ENCODE results near the gene CDC42BPA. TPM values are rescaled to one million over a fixed set of nuclear protein-coding genes. Genes with fewer than 3 reads are reported as not detected.

The CDC42BPA gene
- total RNA-seq, 4 donors from 2014 or later: 49.0 to 102 (median 54.2) TPM

GRCh38 chr1:226945106-226945857 is 373.0 kb downstream of the CDC42BPA start:
- H3K27me3 ChIP-seq: no peaks in the 10 kb centered on the region
- peak; percentile 18 to 44 (median 34) for TF ChIP-seq POLR2AphosphoS5 (IDR thresholded peaks at IDR 0.05)
- no peak for TF ChIP-seq POLR2A (IDR thresholded peaks at IDR 0.05)
- peaks cover 55 to 70% (median 68%) of the 10 kb centered on the region in 4 donors for H3K4me1 ChIP-seq
- no peaks in the 10 kb centered on the region for H3K36me3 ChIP-seq
- peak; percentile 84 for DNase-seq
- H3K27ac ChIP-seq: peak overlapping the region; percentile 82 to 86 (median 85)
- in situ Hi-C loops (cut with MboI; ENCODE audit: low pct_ligation_motif_present in 1 of 4, low pct_unique_long_range_greater_than_20kb in 1 of 4, low sequenced_read_pairs in 3 of 4) (no loop called here), intact Hi-C loops (cut with DNase I; ENCODE audit: low total_unique reads) (no loop called here)
- 45% methylated on average over 19 of the region's 19 CpGs; no CpG with 5 or more reads in 1 of the 2 donors for WGBS, 2 donors (ENCODE audit: low coverage in 1 of 2)
- peak overlapping the region in 1 of 4 donors; percentile 4 for H3K4me3 ChIP-seq
- H3K9me3 ChIP-seq: no peaks in the 10 kb centered on the region

- WGBS, 2 donors (ENCODE audit: low coverage in 1 of 2): 62 to 74% methylated on average over 2 of the region's 2 CpGs
- intact Hi-C loops (cut with DNase I; ENCODE audit: low total_unique reads): no loop called here
Measured at GRCh38 chr1:226943927-226944326, 374.4 kb downstream of the CDC42BPA start.

GRCh38 chr1:226943156-226943555 is 375.1 kb downstream of the CDC42BPA start:
- 29 to 66% methylated on average over 3 to 5 of the region's 5 CpGs for WGBS, 2 donors (ENCODE audit: low coverage in 1 of 2)
- peaks cover 57 to 85% (median 76%) of the 10 kb centered on the region in 4 donors for H3K4me1 ChIP-seq
- intact Hi-C loops (cut with DNase I; ENCODE audit: low total_unique reads): no loop called here
- TF ChIP-seq POLR2A (IDR thresholded peaks at IDR 0.05): no peak
- TF ChIP-seq CTCF (IDR thresholded peaks at IDR 0.05): no peak
- no peak for TF ChIP-seq POLR2AphosphoS5 (IDR thresholded peaks at IDR 0.05)
- no peak for TF ChIP-seq EP300 (IDR thresholded peaks at IDR 0.05; ENCODE audit: low read depth)
- H3K27me3 ChIP-seq: no peaks in the 10 kb centered on the region
- DNase-seq: no peak
- H3K36me3 ChIP-seq: no peaks in the 10 kb centered on the region
- no peaks in the 10 kb centered on the region for H3K9me3 ChIP-seq
- no peak overlapping the region for H3K4me3 ChIP-seq
- in situ Hi-C loops (cut with MboI; ENCODE audit: low pct_ligation_motif_present in 1 of 4, low pct_unique_long_range_greater_than_20kb in 1 of 4, low sequenced_read_pairs in 3 of 4): no loop called here
- peak overlapping the region in 2 of 4 donors; percentile 18 to 86 for H3K27ac ChIP-seq

More at GRCh38 chr1:226943927-226944326, 374.4 kb downstream of the CDC42BPA start:
- Histone ChIP-seq H3K4me1 (peaks cover 55 to 78% (median 68%) of the 10 kb centered on the region in 4 donors), H3K27ac (peak overlapping the region; percentile 82 to 86 (median 85)), H3K4me3 (no peak overlapping the region), H3K27me3 (no peaks in the 10 kb centered on the region), H3K9me3 (no peaks in the 10 kb centered on the region), H3K36me3 (no peaks in the 10 kb centered on the region)
- DNase-seq: no peak
- in situ Hi-C loops (cut with MboI; ENCODE audit: low pct_ligation_motif_present in 1 of 4, low pct_unique_long_range_greater_than_20kb in 1 of 4, low sequenced_read_pairs in 3 of 4): no loop called here
- TF ChIP-seq EP300 (IDR thresholded peaks at IDR 0.05; ENCODE audit: low read depth) (no peak), CTCF (IDR thresholded peaks at IDR 0.05) (no peak), POLR2AphosphoS5 (IDR thresholded peaks at IDR 0.05) (no peak), POLR2A (IDR thresholded peaks at IDR 0.05) (no peak)

- DNase-seq: no peak
- no peak for TF ChIP-seq POLR2AphosphoS5 (IDR thresholded peaks at IDR 0.05)
- Histone ChIP-seq H3K27ac (peak overlapping the region in 2 of 4 donors; percentile 18 to 86), H3K4me1 (peaks cover 57 to 85% (median 79%) of the 10 kb centered on the region in 4 donors), H3K36me3 (no peaks in the 10 kb centered on the region), H3K4me3 (no peak overlapping the region), H3K9me3 (no peaks in the 10 kb centered on the region), H3K27me3 (no peaks in the 10 kb centered on the region)
- intact Hi-C loops (cut with DNase I; ENCODE audit: low total_unique reads) (no loop called here), in situ Hi-C loops (cut with MboI; ENCODE audit: low pct_ligation_motif_present in 1 of 4, low pct_unique_long_range_greater_than_20kb in 1 of 4, low sequenced_read_pairs in 3 of 4) (no loop called here)
- WGBS, 2 donors (ENCODE audit: low coverage in 1 of 2): 57 to 73% methylated on average over 2 to 3 of the region's 3 CpGs
Measured at GRCh38 chr1:226942392-226942791, 375.9 kb downstream of the CDC42BPA start.

- H3K36me3 ChIP-seq: no peaks in the 10 kb centered on the region
- DNase-seq: no peak
- peak overlapping the region; percentile 59 to 95 (median 77) for H3K4me3 ChIP-seq
- no peak for TF ChIP-seq CTCF (IDR thresholded peaks at IDR 0.05)
- in situ Hi-C loops (cut with MboI; ENCODE audit: low pct_ligation_motif_present in 1 of 4, low pct_unique_long_range_greater_than_20kb in 1 of 4, low sequenced_read_pairs in 3 of 4): no loop called here
- peaks cover 45 to 69% (median 62%) of the 10 kb centered on the region in 4 donors for H3K4me1 ChIP-seq
- 29% methylated on average over 6 of the region's 6 CpGs; no CpG with 5 or more reads in 1 of the 2 donors for WGBS, 2 donors (ENCODE audit: low coverage in 1 of 2)
- intact Hi-C loops (cut with DNase I; ENCODE audit: low total_unique reads): no loop called here
- H3K27me3 ChIP-seq: no peaks in the 10 kb centered on the region
- peak overlapping the region; percentile 99 to 100 (median 100) for H3K27ac ChIP-seq
- H3K9me3 ChIP-seq: no peaks in the 10 kb centered on the region
Measured at GRCh38 chr1:226940806-226941067, 377.6 kb downstream of the CDC42BPA start.
